Activated CD4-positive, alpha-beta T cell treated with anti-CD3 and anti-CD28 coated beads, Interleukin-2, Interleukin-6, amounts not matched to agents 100 ng/mL and 50 ng/mL, durations not matched to agents 16 hours and 8 hours (primary cell): ENCODE measurements around the gene SSNA1.
A peak's percentile ranks its signal among the peaks of the same experiment; 100 is the strongest.

Experiments
- DNase-seq: peaks from one replicate; pipeline ENCODE4 v3.0.0-alpha.2; 2020

The SSNA1 gene

DNA sequence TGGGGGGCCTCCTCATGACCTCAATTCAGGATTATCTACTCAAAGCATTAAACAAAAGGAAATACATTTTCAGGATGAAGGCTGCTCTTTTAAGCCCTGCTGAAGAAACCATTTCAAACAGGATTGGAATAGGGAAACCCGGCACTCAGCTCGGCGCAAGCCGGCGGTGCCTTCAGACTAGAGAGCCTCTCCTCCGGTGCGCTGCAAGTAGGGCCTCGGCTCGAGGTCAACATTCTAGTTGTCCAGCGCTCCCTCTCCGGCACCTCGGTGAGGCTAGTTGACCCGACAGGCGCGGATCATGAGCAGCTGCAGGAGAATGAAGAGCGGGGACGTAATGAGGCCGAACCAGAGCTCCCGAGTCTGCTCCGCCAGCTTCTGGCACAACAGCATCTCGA is 16.3 kb downstream of the SSNA1 start:
- DNase-seq, result no peak

DNA sequence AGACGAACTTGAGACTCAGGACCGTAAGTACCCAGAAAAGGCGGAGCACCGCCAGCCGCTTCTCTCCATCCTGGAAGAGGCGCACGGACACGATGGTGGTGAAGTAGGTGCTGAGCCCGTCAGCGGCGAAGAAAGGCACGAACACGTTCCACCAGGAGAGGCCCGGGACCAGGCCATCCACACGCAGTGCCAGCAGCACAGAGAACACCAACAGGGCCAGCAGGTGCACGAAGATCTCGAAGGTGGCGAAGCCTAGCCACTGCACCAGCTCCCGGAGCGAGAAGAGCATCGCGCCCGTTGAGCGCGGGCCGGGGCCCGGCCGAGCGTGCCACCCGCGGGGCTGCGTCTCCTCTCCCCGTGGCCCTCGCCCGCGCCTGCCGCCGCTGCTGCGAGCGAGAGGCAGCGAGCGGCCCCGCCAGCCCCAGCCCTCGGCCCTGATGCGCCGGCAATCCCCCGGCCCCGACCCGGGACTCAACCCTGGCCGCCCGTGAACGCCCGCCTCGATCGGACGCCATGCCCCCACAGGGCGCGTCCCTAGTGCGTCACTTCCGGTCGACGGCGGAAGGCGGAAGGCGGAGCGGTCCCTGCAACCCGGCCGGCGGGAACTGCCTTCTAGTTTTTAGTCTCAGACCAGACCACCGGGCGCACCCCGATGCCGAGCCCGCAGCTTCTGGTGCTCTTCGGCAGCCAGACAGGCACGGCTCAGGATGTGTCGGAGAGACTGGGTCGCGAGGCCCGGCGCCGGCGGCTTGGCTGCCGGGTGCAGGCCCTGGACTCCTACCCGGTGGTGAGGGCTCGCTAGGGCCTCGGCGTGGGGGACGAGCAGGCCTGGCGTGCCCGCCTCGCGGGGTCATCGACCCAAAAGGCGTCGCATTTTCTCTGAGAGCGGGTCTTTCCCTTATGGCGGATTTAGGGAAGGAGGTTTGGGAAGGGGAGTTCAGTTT is 16.9 kb downstream of the SSNA1 start, which contains the start of the genes NDOR1 and TMEM203:
Gene NDOR1 (plus strand): TSS at position 575 of the 944 bp plus-strand sequence. CDS start 78 bp downstream, at position 653.
Gene TMEM203 (minus strand): TSS at position 523 of the 944 bp plus-strand sequence. CDS start 234 bp downstream, at position 289.
- DNase-seq, result peak; percentile 97

DNA sequence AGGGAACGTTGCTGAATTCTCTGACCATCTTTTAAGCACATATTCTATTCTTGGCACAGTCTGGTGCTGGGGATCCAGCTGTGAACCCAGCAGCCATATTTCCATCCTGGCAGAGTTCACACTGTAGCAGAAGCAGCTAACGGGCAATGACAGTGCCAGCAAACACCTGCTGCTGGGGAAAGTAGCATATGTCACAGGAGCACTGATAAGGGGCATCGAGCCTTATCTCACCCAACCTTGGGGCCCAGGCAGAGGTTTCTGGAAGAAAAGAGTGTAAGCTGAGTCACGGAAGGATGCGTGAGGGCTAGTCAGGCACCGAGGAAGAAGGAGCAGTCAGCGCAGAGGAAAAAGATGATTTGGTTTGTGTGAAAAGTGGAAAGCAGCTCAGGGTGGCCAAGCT is 18.1 kb downstream of the SSNA1 start:
- no peak for DNase-seq

DNA sequence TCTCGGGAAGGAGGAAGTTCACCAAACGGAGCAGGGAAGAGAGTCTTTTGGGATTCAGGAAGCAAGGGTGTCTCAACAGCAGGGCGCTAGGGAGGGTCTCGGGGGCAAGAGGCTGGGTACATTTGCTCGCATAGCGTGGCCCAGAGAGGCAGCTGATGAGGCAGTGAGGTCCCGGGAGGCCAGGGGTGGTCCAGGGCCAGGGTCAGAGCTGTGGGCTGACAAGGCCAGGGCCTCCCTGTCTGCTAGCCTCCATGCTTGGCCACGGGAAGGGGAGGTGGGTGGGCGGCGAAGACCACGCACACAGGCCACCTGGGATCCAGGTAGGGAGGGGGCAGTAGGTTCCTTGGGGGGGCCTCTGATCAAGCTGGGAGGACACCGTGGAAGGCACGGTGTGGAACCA is 23.1 kb downstream of the SSNA1 start:
- no peak for DNase-seq

DNA sequence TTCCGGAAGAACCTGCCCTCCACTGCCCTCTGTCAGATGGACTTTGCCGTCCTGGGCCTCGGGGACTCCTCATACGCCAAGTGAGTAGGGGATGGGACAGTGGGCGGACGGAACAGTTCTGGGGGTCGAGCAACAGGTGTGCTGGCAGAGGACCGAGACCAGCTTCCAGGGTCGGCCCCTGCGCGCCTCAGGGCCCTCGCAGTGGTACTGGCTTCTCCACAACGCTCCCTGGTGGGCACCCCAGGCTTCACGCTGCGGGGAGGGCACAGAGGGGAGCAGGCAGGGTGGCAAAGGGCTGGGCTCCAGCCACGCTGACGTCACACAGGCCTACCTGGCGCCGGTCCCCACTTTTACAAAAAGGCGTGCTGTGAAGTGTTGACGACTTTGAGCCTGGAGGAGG is 24.0 kb downstream of the SSNA1 start:
- no peak for DNase-seq

DNA sequence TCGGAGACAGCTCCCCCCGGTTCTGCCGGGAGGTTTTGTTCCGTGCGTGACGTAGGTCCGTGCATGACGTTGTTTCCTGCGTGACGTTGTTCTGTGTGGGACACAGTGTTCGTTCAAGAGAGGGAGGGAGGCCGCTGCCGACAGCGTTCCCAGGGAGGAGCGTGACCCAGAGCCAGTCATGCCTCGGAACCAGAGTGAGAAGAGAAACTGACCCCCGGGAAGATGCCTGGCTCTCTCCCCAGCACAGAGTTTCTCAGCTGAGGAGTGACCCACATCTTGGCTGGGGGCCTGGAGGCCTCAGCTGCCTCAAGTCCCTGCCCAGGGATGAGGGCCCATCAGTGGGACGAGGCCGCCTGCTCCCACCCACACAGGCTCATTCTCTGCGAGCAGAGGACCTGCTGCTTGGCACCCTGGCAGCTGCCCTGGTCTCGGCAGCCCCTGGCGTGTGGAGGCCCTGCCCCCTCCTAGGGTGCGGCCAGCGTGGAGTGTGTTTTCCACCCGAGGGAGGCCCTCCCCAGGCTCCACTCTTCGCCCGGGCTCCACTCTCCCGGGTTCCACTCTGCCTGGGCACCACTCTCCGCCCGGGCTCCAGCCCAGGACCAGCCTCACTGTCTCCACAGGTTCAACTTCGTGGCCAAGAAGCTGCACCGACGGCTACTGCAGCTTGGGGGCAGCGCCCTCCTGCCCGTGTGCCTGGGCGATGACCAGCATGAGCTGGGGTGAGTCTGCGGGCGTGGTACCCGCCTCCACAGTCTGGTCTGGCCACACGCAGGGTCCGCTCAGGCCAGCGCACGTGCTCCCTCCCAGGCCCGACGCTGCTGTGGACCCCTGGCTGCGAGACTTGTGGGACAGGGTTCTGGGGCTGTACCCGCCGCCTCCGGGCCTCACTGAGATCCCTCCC is 24.9 kb downstream of the SSNA1 start:
- DNase-seq, result no peak

DNA sequence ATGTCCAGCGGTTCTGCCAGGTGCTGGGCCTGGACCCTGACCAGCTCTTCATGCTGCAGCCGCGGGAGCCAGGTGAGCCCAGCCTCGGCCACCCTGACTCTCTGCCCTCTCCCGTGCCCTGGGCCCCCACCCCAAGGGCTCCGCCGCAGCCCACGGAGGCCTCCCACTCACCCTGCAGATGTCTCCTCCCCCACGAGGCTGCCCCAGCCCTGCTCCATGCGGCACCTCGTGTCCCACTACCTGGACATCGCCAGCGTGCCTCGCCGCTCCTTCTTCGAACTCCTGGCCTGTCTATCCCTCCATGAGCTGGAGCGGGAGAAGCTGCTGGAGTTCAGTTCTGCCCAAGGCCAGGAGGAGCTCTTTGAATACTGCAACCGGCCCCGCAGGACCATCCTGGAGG is 26.1 kb downstream of the SSNA1 start:
- no peak for DNase-seq

DNA sequence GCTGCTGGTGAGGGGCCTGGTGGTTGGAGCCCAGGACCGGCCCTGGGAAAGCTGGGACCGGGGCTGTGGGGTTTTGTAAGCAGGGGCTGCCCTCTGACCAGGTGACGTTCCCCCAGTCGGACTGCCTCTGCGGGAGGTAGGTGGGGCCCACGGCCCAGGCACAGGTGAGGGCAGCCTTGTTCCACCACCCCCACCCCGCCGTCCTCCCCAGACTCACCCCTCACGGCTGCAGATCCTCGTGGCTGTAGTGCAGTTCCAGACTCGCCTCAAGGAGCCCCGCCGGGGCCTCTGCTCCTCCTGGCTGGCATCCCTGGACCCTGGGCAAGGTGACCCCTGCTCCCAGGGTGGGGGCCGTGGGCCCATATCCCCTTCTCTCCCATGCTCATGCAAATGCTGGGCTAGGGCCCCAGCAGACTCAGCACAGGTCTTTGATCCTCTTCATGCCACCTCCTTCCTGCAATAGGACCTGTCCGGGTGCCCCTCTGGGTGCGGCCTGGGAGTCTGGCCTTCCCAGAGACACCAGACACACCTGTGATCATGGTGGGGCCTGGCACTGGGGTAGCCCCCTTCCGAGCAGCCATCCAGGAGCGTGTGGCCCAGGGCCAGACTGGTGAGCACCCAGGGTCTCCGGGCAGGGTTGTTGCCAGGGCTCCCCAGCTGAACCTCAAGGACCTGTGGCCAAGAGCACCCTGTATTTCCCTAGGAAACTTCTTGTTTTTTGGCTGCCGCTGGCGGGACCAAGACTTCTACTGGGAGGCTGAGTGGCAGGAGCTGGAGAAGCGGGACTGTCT is 26.9 kb downstream of the SSNA1 start:
- DNase-seq, result no peak

DNA sequence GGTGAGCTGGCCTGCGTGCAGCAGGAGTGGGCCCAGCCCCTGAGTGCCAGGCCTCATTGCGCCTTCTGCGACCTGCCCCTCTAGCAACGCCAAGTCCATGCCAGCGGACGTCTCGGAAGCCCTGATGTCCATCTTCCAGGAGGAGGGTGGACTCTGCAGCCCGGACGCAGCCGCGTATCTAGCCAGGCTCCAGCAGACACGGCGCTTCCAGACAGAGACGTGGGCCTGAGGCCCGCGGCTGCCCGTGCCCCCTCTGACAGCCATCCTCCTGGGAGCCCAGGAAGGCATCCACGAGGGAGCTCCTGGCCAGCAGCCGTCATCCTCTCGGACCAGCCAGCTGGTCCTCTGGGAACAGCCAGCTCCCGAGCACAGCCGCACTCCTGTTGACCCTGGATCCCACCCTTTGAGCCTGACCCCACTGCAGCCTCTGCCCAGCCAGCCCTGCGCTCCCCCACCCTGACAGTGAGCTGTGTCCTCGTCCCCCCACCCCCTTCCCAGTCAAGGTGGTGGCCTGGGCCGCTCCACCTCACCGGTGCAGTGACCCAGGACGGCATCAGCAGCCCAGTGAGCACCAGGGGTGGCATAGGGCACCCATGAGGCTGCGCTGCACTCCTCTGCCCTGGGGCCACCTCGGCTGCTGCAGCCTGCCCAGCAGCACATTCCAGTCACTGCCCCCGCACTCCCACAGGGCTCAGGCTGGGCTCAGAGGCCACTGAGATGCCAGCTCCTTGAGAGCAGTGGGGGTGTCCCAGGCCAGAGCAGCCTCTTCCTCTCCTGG is 27.9 kb downstream of the SSNA1 start:
- DNase-seq, result no peak

DNA sequence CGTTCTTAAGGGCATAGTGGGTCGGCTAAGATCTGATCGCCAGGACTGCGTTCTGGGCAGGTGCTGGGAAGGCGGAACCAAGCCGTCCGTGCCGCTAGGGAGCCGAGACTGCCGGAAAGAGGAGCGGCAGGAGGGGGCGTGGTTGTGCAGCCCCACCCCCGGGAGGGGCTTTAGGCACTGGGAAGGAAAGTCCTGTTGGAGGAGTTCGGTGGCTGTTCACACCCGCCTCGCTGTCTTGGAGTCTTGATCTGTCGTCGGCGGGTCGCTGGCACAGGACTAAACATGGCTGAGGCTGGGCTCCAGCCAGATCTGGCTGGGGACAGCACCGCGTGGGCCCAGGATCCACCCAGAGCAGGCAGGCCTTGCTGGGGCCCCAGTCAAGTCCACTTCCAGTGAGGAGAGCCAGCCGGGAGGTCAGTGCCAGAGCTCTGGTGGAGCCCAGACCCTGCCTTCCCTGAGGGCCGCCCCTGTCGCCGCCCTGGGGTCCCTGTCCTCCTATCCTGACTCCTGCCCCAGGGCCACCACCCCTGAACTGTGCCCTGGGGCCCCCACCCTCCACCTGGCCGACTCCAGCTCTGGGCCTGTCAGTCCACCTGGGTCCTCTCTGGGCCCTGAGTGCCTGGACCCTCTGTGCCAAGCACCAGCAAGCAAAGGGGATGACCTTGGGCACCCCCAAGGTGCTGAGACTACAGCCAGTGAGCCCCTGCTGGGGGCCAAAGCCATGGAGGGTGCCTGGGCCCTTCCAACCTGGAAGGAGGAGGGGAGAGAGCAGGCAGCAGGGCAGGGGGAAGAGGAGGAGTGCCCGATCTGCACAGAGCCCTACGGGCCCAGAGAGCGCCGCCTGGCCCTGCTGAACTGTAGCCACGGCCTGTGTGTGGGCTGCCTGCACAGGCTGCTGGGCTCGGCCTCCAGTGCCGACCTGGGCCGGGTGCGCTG is 29.1 kb downstream of the SSNA1 start:
- DNase-seq, result no peak

DNA sequence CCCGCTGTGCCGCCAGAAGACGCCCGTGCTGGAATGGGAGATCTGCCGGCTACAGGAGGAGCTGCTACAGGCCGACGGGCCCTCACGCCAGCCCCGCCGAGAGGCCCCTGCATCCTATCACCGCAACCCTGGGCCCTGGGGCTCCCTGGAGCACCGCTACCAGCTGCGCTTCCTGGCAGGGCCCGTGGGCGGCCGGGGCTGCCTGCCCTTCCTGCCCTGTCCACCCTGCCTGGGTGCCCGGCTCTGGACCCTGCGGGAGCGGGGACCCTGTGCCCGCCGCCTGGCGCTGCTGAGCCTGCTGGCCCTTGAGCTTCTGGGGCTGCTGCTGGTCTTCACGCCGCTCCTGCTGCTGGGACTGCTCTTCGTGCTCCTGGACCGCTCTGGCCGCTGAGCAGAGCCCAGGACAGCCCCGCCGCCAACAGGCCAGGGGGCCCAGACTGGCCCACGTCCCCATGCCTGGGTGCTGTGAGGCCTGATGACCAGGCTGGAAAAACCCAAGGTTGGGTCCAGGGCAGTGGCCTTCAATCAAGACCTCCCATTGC is 29.8 kb downstream of the SSNA1 start:
- DNase-seq, result no peak

DNA sequence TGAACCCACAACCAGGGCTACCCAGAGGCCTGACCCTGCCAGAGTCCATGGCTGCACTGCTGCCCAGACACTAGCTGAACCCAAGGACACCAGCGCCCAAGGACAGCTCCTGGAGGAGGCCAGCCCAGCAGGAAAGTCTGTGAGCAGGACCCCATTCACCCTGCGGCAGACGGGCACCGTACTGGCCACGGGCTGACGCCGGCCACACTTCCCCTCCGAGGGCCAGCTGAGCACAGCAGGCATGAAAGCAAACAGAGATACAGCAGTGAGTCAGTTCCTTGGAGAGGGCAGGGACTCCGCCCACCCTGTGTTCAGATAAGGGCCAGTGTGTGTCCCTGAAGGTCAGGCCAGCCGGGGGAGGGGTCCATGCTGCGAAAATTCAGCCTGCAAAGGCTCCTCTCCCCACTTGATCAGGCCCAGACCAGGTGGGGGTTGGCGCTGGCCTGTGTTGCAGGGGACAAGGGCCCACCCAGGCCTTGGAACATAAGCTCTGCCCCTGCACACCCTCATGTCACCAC is 30.3 kb downstream of the SSNA1 start:
- DNase-seq, result no peak

DNA sequence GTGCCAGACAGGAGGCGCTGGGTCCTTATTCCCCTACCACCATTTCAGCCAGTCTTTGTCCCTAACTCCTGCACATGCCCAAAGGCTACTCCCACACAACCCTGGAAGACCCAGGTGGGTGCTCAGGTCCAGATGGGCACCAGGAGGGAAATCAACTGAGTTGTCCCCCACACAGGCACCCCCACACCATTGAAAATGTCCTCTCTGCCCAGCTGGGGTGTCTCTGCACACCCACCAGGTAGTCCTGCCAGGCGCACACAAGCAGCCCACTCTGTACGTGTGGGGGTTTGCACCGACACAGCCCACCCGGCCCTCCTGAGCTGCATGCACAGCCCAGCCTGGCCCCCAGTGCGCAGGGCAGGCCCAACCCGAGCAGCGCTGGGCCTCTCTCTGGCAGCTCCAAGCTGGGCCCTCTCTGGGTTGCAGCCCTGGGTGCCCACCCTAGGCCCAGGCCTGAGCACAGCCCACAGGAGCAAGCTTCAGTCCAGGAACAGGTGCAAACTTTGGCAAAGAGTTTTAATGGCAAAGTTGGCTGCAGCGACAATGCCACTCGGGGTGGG is 31.4 kb downstream of the SSNA1 start:
- DNase-seq, result no peak

DNA sequence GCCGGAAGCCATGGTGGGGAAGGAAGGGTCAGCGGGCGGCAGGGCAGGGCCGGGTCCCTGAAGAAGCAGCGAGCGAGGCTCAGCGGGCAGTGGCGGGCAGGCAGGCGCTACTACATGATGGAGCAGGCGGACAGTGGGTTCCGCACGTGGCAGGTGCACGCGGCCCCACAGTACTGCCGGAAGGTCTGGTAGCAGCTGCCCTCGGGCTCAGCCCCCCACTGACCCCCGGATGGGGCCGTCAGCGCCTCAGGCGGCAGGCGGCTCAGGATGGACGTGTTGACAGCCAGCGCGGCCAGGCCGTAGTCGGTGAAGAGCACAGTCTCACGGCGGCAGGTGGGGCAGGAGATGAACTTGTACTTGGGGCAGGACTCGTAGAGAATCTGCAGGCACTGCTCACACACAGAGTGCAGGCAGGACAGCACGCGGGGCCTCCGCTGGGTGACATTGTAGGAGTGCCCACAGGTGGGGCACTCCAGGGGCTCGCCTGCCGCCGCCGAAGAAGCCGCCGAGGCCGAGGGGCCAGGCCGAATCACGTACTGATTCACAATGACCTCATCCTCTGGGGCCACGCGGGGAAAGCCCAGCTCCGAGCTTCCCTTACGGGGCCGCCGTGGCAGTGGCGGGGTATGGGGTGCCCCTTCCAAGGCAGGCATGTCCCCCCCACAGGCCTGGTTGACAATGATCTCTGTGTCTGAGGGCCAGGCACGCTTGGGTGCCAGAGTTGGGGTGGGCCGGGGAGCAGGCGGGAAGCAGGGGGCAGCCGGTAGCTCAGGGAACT is 32.0 kb downstream of the SSNA1 start:
- no peak for DNase-seq

DNA sequence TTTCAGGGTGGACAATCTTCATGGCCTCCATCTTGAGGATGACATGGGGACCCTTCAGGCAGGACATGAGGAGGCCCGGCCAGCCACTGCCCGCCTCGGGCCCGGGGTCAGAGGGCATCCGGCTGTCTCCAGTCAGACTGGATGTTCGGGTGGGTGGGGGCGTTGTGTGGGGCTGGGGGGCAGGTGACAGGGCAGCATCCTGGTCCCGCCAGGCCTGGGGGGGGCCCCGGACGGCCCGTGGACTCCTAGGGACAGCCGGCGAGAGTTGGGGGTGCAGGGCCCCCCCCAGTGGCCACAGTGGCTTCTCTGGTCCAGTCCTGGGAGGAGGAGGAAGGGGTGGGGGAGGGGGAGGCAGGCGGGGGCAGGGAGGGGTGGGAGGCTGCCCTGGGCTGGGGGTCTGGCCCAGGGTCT is 32.6 kb downstream of the SSNA1 start:
- DNase-seq, result no peak

DNA sequence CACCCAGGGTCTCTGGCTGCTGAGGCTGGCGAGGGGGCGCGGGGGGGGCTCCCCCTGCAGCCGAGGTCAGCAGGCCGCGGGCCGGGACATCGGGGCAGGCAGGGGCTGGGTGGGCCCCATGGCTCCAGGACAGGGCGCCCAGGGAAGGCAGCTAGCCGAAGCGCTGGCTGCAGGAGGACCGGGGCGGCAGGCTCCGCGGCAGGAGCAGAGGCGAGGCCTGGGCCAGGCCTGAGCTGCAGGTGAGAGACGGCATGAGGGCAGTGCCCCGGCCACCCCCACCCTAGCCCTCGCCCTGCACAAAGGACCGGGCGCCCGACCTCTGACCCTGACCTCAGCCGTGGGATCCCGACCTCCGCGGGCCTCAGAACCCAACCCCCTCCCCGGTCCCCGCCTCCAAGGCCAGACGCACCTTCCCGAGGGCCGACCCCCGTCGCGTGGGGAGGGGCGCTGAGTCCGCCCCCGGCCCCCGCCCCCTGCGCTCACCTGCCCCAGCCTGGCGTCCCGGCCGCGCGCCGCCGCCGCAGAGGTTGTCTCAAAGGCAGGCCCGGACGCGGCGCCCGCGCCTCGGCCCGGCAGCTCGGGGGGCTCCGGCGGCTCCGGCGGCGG is 33.1 kb downstream of the SSNA1 start:
- DNase-seq, result peak; percentile 20

DNA sequence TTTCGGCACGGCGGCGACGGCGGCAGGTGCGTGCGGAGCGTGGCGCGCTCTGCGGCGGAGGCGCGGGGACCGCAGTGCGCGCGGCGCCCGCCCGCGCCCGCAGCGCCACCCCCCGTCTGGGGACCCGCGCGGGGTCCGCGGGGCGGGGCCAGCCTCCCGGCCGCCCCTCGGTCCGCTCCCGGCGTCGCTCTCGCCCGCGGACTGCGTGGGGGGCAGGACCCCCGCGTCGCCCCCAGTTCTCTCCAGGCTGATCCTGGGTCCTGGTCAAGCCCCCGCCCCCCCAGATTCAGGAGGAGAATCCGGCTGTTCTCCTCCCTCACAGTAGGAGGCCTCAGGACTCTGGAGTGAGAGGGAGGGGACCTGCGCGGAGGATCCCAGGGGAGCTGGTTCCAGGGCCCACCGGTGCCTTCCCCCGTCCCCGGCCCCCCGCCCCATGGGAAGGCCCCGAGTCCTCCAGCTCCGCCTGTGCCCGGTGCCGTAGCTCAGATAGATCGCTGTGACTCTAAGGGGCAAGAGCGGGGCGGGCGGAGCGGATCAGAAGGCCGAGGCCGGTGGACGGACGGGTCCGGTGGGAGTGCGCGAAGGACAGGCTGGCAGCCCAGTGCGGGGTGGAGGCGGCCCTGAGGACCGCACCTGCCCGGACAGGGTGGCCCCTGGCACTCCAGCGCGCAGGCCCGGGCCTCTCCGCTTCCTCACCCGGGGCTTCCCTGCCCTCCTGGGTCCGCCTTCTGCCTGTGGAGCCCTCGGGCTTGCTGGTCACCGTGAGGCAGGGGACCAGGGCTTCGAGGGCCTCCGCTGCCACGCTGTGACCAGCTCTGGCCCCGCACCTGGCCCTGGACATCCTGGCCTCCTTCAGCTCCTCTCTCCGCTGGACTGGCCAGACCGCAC is 34.0 kb downstream of the SSNA1 start, which contains the start of gene RNF208:
Gene RNF208 (minus strand): TSS at position 51 of the 888 bp plus-strand sequence. CDS start 1,028 bp downstream, outside the sequence.
- peak; percentile 15 for DNase-seq
